ENCODE data around the gene ZNF474.

The ZNF474 gene

DNA sequence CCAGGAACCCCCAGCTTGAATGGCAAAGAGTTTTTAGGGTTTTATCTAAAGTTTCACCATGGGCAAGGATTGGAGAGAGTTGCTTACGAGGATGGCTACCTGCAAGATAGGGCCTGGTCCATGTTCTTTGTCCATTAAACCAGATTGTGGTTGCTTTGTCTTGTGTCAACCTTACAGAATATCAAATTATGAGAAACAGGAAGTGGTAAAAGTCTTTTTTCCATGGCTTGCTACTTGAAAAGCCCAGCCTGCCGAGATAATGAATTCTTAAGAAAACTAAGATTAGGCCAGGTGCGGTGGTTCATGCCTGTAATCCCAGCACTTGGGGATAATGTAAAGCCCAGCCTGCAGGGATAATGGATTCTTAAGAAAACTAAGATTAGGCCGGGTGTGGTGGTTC, 24.4 kb downstream of the ZNF474 start:
- no peak for DNase-seq (ENCODE audit: low read depth)

DNA sequence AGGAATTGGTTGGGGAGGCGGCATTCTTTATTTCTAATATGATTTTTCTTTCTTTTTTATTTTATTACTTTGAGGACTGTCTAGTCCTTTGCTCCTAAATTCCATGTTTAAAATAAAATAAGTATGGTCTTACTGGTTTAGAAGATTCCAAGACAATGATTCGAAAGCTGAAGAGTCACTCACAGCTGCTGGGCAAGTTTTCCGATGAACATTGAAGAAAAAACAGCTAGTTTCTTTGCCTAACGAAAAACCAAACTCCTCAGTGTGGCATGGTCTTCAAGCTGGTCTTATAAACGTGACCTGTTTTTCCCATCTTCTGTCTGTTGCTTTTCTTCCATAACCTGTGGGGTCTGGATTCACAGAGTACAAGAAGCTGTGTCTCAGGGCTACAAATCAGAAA, 25.1 kb downstream of the ZNF474 start:
- DNase-seq (ENCODE audit: low read depth) = no peak

- no peak for DNase-seq (ENCODE audit: low read depth)
These were observed 25.6 kb downstream of the ZNF474 start for GRCh38 chr5:122154910-122155309.

DNA sequence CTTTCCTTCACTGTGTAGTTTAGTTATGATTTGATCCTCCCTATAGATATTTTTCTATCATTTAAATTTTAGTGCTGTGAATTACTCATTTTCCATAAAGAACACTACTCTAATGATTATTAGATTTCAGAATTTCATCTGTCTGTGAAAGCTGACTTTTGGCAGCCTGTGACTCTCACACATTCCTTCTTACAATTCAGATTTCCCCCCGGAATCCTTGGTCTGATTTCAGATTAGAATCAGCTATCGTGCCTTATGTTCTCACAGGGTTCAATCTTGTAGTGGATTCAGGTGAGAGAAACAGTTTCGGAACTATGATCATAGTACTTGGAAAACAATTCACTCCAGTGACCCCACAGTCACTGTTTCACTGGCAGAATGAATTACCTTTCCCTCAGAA, 26.2 kb downstream of the ZNF474 start:
- no peak for DNase-seq (ENCODE audit: low read depth)

GRCh38 chr5:122156724-122157325, 27.5 kb downstream of the ZNF474 start:
- DNase-seq (ENCODE audit: low read depth) = no peak

- no peak for DNase-seq (ENCODE audit: low read depth)
These were observed 32.8 kb downstream of the ZNF474 start for GRCh38 chr5:122162100-122162638.

- DNase-seq (ENCODE audit: low read depth) = no peak
These were observed 34.0 kb downstream of the ZNF474 start for GRCh38 chr5:122163121-122164069.

- DNase-seq (ENCODE audit: low read depth) = no peak
These were observed 34.7 kb downstream of the ZNF474 start for GRCh38 chr5:122164070-122164435.

- DNase-seq (ENCODE audit: low read depth) = no peak
These were observed 35.6 kb downstream of the ZNF474 start for GRCh38 chr5:122164831-122165558.

GRCh38 chr5:122165559-122166078, 36.3 kb downstream of the ZNF474 start:
- no peak for DNase-seq (ENCODE audit: low read depth)

- no peak for DNase-seq (ENCODE audit: low read depth)
These were observed 40.2 kb downstream of the ZNF474 start for GRCh38 chr5:122169350-122170103.

DNA sequence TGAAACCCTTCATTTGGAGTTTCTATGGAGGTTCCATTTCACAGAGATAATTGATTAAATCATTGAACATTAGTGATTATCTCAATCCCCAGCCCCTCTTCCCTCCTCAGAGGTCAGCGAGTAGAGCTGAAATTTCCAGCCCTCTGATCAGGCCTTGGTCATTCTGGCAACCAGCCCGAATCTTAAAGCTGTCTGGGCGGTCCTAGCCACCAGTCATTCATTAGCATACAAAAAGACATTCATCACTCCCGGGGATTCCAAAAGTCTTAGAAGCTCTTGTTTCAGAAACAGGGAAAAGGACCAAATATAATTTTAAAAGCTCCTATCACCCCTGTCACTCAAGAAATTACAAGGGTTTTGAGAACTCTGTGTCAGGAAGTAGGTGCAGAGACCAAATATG, 41.3 kb downstream of the ZNF474 start:
- DNase-seq (ENCODE audit: low read depth) = no peak

DNA sequence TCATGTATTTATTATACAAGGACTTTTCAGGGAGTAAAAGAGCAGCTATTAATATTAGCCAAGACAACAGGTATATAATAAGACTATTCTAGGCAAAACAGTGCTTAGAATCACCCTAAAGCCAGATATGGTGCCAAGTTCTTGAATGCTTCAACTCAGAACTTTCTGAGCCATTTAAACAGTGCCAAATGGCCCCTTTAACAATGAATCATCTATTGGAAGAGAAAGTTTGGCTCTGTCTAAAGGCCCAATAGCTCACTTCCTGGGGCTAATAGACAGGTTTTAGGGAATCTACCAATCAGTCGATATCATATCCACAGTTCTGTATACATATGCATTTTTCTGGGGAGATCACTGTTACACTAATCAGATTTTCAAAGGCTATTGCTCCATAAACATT, 42.9 kb downstream of the ZNF474 start:
- DNase-seq (ENCODE audit: low read depth) = no peak

GRCh38 chr5:122173474-122174415, 44.4 kb downstream of the ZNF474 start:
- DNase-seq (ENCODE audit: low read depth) = no peak

DNA sequence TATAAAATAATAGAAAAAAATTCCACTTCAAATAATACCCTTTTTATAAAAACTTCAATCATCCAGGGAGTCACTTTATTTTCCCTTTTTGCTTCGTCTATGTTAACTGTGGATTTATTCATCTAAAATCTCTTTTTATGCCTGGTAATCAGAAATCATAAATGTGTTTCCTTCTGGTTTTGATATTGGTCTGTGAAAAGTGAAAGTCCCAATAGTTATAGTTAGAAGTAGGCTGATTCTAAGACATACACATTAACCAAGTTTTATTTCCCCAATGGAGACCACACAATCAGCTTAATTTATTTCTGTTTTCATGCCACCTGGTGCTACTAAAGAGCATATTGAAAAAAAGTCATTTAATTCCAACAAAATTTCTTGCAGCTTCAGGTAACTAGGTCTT, 45.7 kb downstream of the ZNF474 start:
- DNase-seq (ENCODE audit: low read depth) = no peak

GRCh38 chr5:122175852-122176251, 46.5 kb downstream of the ZNF474 start:
- DNase-seq (ENCODE audit: low read depth) = no peak

- DNase-seq (ENCODE audit: low read depth) = no peak
These were observed 47.8 kb downstream of the ZNF474 start for GRCh38 chr5:122177161-122177560.

GRCh38 chr5:122179701-122180100, 50.4 kb downstream of the ZNF474 start:
- no peak for DNase-seq (ENCODE audit: low read depth)

GRCh38 chr5:122180146-122180712, 50.9 kb downstream of the ZNF474 start:
- no peak for DNase-seq (ENCODE audit: low read depth)
